Fibroblast of skin of left biceps (primary cell): ENCODE data around the gene MUC4.
"Not testable (repeated sequence)": the region's sequence is repeated elsewhere in the genome, so short reads cannot be mapped to it uniquely, and the experiment has no call there.

Experiments
- DNase-seq, 2 experiments: peaks; one replicate each; pipeline ENCODE4 v3.0.0-alpha.2; 2013; ENCODE audit warnings: low read depth in 2 of 2

MUC4 gene

GRCh38 chr3:195784031-195784430, 27.7 kb downstream of the MUC4 start:
- not testable (repeated sequence) for DNase-seq

GRCh38 chr3:195781236-195781635, 30.5 kb downstream of the MUC4 start:
- not testable (repeated sequence) for DNase-seq

- no peak for DNase-seq
Observed at GRCh38 chr3:195777975-195778374, 33.8 kb downstream of the MUC4 start.

GRCh38 chr3:195774917-195775316, 36.8 kb downstream of the MUC4 start:
- DNase-seq, result no peak

- no peak for DNase-seq
Observed at GRCh38 chr3:195773956-195774537, 37.7 kb downstream of the MUC4 start.

GRCh38 chr3:195771646-195772300, 40.0 kb downstream of the MUC4 start:
- no peak for DNase-seq

- not testable (repeated sequence) for DNase-seq
Observed at GRCh38 chr3:195770841-195771645, 40.7 kb downstream of the MUC4 start.

GRCh38 chr3:195770081-195770840, 41.5 kb downstream of the MUC4 start:
- no peak for DNase-seq

GRCh38 chr3:195769551-195769950, 42.2 kb downstream of the MUC4 start:
- no peak for DNase-seq

GRCh38 chr3:195768831-195769303, 42.9 kb downstream of the MUC4 start:
- no peak for DNase-seq

GRCh38 chr3:195768414-195768813, 43.3 kb downstream of the MUC4 start:
- DNase-seq, result no peak

GRCh38 chr3:195767792-195768191, 43.9 kb downstream of the MUC4 start:
- no peak for DNase-seq

- DNase-seq, result no peak
Observed at GRCh38 chr3:195766671-195767070, 45.1 kb downstream of the MUC4 start.

GRCh38 chr3:195764961-195765706, 46.6 kb downstream of the MUC4 start:
- no peak for DNase-seq

GRCh38 chr3:195763843-195764825, 47.6 kb downstream of the MUC4 start:
- no peak for DNase-seq

GRCh38 chr3:195763076-195763830, 48.5 kb downstream of the MUC4 start:
- no peak for DNase-seq

- no peak for DNase-seq
Observed at GRCh38 chr3:195762611-195763010, 49.1 kb downstream of the MUC4 start.

GRCh38 chr3:195762249-195762585, 49.5 kb downstream of the MUC4 start:
- DNase-seq, result no peak

GRCh38 chr3:195761567-195762248, 50.0 kb downstream of the MUC4 start:
- DNase-seq, result no peak
